HG03039 (cell line): Measurements from ENCODE around the gene ATF2.

Experiments
- ATAC-seq: cut with Tn5 transposase; IDR thresholded peaks from one replicate; pipeline ENCODE4 v1.9.1; 2021; ENCODE audit warnings: mild to moderate bottlenecking, moderate library complexity; ENCODE audit not compliant: unreplicated experiment

ATF2 gene

DNA sequence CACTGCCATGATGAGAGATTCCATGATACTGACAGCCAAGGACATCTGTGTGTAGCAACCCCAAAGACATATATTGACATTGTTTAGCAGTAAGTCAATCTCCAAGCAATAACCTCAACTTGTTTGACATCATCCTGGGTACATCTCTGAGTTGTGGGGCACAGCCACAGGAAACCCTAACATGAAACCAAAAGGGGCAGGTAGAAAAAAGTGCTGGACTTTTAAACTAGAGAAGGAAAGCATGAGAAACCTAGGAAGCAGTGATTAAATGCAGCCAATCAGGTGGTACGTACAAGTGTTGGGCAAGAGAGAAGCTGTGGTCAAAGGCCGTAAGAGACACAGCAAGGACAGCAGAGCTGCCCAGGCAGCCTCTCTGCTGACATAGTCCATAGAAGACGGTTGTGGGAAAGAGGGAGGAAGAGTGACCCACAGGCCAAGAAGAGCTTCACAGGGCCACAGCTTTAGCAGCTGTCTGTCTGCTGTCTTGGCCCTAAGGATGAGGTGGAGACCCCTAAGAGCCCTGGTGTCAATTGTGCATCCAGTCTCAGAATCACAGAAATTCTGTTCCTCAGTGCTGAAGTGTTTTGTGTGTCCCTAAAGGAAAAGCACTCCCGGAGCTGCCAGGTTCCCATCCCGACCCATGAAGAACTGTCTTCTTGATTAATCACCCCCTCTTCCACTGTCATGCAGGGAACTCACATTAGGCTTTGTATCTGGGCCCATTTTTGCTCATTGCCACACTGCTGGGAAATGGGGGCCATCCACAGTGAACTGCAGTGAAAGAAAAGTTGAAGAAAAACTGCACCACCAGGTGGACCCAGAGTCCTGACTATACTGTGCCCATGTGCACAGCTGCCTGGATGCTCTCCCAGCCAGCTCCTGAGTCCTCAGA, 137.4 kb downstream of the ATF2 start:
- ATAC-seq: no peak

- no peak for ATAC-seq
Measured at GRCh38 chr2:175027755-175028154, 140.2 kb downstream of the ATF2 start.

GRCh38 chr2:175026385-175026784, 141.6 kb downstream of the ATF2 start:
- no peak for ATAC-seq

GRCh38 chr2:175025946-175026345, 142.1 kb downstream of the ATF2 start:
- no peak for ATAC-seq

GRCh38 chr2:175025233-175025632, 142.8 kb downstream of the ATF2 start:
- ATAC-seq: no peak

- ATAC-seq: no peak
Measured at GRCh38 chr2:175022923-175023322, 145.1 kb downstream of the ATF2 start.
